Mesothelial cell of epicardium (in vitro differentiated cells): ENCODE data around the gene ITGA6. TPM values are rescaled to one million over a fixed set of nuclear protein-coding genes. Genes with fewer than 3 reads are reported as not detected.

ENCODE experiments used
- DNase-seq, 2 experiments: peaks; one replicate each; pipeline ENCODE4 v3.0.0; 2021; ENCODE audit warnings: low spot score in 2 of 2; ENCODE audit not compliant: unreplicated experiment in 2 of 2
- H3K27ac Mint-ChIP-seq: 2 replicates; pipeline ENCODE4 v1.8.0; 2021; ENCODE audit warnings: mixed read lengths
- H3K27me3 Mint-ChIP-seq: 2 replicates; pipeline ENCODE4 v1.8.0; 2021; ENCODE audit warnings: low read depth, mixed read lengths
- H3K36me3 Mint-ChIP-seq: 2 replicates; pipeline ENCODE4 v1.8.0; 2021; ENCODE audit warnings: mixed read lengths
- H3K4me1 Mint-ChIP-seq: 2 replicates; pipeline ENCODE4 v1.8.0; 2021; ENCODE audit warnings: mixed read lengths
- H3K4me3 Mint-ChIP-seq: 2 replicates; pipeline ENCODE4 v1.8.0; 2021; ENCODE audit warnings: mild to moderate bottlenecking, moderate library complexity, mixed read lengths
- H3K9me3 Mint-ChIP-seq: 2 replicates; pipeline ENCODE4 v1.8.0; 2021; ENCODE audit warnings: mixed read lengths
- total RNA-seq: library from RNA; stranded (reverse); gene quantifications from 3 replicates; pipeline ENCODE4 v1.2.1, GENCODE V29; 2021
- TF ChIP-seq, protein P1 (sequence below): fragments of 200-600 bp; sonication (generic); IDR thresholded peaks from one replicate; pipeline ENCODE4 v1.5.0; 2021; ENCODE audit warnings: antibody characterized with exemption; ENCODE audit not compliant: unreplicated experiment

The ITGA6 gene
- total RNA-seq, 1 donor from 2014 or later: 40.5 TPM

DNA sequence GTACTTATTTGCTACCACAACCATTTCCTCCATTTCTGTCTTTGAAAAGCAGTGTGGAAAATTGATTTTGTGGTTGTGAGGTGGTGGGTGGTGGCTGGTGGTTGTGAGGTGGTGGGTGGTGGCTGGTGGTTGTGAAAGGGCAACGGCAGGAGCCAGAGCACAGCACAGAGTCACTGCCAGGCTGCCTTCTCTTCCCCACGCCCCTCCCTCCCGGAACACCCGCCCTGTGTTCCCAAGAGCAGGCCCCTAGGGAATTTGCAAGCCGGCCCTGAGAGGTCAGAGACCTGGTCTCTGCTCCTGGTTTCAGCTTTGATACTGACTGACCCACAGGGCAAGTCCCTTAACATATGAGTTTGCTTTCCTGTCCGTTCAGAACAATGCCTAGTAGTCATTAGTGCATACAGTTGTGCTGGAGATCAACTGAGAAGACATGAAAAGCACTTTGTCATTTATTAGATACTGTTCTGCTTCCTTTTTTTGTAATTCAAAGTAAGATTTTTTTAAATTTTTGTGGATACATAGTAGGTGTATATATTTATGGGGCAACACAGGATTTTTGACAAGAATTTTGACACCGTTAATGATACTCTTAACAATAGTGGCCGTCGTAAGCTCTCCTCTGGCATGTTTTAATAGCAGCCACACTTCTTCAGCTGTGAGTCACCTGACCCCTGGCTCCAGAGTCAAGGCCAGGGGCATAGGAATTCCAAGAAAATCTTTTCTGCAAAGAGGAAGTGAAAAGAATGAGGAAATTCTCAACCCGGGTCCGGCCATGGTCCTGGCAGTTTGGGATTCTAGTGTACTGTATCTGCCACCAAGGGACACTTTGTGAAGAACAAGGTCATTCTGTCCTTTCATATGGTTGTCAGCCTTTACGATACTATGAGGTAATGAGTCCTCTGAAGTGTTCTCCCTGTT, 53.2 kb downstream of the ITGA6 start:
- TF ChIP-seq, protein P1, sequence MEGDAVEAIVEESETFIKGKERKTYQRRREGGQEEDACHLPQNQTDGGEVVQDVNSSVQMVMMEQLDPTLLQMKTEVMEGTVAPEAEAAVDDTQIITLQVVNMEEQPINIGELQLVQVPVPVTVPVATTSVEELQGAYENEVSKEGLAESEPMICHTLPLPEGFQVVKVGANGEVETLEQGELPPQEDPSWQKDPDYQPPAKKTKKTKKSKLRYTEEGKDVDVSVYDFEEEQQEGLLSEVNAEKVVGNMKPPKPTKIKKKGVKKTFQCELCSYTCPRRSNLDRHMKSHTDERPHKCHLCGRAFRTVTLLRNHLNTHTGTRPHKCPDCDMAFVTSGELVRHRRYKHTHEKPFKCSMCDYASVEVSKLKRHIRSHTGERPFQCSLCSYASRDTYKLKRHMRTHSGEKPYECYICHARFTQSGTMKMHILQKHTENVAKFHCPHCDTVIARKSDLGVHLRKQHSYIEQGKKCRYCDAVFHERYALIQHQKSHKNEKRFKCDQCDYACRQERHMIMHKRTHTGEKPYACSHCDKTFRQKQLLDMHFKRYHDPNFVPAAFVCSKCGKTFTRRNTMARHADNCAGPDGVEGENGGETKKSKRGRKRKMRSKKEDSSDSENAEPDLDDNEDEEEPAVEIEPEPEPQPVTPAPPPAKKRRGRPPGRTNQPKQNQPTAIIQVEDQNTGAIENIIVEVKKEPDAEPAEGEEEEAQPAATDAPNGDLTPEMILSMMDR: no peak
- DNase-seq: no peak
- Mint-ChIP-seq H3K27me3 (no peaks in the 10 kb centered on the region), H3K9me3 (no peaks in the 10 kb centered on the region), H3K4me1 (peaks cover 6% of the 10 kb centered on the region), H3K27ac (no peak overlapping the region), H3K4me3 (no peak overlapping the region), H3K36me3 (peaks cover 10% of the 10 kb centered on the region)

DNA sequence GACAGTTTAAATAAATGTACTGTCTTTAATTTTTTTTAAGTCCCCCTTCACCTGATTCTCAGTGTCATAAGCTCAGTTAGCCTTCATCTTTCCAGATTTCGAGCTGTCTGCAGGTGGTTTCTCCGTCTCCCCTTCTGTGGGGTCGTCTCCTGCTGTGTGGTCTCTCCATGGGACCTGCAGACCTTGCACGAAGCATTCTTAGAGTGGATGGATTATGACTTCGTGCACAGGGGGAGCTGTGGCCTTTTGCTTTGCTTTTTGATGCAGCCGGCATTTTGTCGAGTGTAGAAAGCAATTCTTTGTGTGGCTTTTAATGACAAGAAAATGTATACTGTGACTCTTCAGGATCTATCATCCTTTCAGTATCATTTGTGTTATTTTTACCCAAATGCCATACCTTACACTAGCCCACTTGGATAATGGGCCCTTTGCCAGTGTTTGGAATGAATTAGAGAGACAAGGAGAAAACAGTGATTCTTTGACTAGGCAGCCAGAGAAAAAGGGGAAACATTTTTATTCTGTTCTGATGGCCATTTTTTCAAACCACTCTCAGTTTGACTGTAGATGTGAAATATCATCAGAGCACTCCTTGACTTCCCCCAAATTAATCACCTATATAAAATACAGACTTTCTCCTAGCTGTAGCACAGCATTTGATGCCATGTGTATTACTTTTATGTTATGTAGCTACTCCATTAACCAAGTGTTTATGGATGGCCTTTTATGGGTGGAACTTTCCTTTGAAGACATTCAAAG, 54.3 kb downstream of the ITGA6 start:
- Mint-ChIP-seq H3K27me3 (no peaks in the 10 kb centered on the region), H3K36me3 (peaks cover 10% of the 10 kb centered on the region), H3K9me3 (no peaks in the 10 kb centered on the region), H3K4me3 (no peak overlapping the region), H3K27ac (no peak overlapping the region), H3K4me1 (peaks cover 6% of the 10 kb centered on the region)
- no peak for DNase-seq
- TF ChIP-seq, protein P1: no peak

DNA sequence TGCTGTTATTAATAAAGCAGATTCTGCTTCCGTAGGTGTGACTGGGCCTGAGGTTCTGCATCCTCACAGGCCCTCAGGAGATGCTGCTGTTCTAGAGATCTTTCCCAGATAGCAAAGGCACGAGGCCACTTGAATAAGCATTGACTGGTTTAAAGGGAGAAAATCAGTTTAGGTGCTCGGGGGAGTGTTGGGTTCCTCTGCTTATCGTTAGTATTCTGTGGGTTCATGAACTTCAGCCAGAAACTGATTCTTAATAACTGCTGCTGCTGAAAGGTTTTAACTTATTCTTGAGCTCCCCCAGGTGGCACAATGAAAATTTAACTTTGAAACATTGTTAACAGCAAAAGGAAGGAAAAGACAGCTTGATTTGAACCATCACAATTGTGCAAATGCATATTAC, 56.9 kb downstream of the ITGA6 start:
- Mint-ChIP-seq H3K36me3 (peaks cover 11% of the 10 kb centered on the region), H3K4me1 (peaks cover 6% of the 10 kb centered on the region), H3K9me3 (no peaks in the 10 kb centered on the region)

DNA sequence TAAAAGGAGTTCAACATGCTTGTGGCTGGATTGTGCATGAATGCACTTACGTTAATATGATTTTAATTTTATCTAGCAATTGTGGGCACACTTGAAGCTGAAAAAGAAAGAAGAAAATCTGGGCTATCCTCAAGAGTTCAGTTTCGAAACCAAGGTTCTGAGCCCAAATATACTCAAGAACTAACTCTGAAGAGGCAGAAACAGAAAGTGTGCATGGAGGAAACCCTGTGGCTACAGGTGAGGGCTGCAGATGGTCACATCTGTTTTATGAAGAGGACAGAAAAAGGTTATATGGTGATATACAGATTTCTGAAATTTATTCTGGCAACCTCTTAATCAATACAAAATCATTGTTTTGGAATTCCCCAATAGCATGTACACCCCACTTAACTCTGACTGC, 57.3 kb downstream of the ITGA6 start:
- H3K27ac Mint-ChIP-seq: no peak overlapping the region
- no peak for DNase-seq
- H3K4me3 Mint-ChIP-seq: no peak overlapping the region
- no peaks in the 10 kb centered on the region for H3K27me3 Mint-ChIP-seq
- TF ChIP-seq, protein P1: no peak
- peaks cover 6% of the 10 kb centered on the region for H3K4me1 Mint-ChIP-seq
- H3K9me3 Mint-ChIP-seq: no peaks in the 10 kb centered on the region
- peaks cover 8% of the 10 kb centered on the region for H3K36me3 Mint-ChIP-seq

More for the DNA sequence above, 56.9 kb downstream of the ITGA6 start:
- Mint-ChIP-seq H3K27me3 (no peaks in the 10 kb centered on the region), H3K27ac (no peak overlapping the region), H3K4me3 (no peak overlapping the region)
- TF ChIP-seq, protein P1: no peak
- DNase-seq: no peak

DNA sequence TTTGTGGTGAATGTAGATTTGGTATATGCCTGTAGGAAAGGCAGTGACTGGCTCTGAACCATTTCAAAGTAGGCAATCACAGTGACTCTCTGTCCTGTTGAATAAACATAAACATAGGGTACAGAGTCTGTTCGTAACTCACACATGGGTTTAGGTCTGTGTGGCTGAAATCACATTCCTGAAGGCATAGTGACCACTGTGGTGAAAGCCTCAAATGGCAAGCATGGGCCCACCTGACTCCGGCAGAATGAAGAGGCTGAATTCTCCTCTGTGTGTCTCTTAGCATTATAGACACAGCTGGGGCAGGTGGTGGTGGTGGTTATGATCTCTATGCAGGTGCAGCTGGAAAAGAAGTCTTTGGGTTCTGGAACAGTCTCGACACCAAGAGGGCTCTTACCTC, 61.2 kb downstream of the ITGA6 start:
- H3K9me3 Mint-ChIP-seq: no peaks in the 10 kb centered on the region
- H3K27ac Mint-ChIP-seq: no peak overlapping the region
- DNase-seq: no peak
- peaks cover 14% of the 10 kb centered on the region for H3K36me3 Mint-ChIP-seq
- no peak overlapping the region for H3K4me3 Mint-ChIP-seq
- TF ChIP-seq, protein P1: no peak
- peaks cover 5% of the 10 kb centered on the region for H3K4me1 Mint-ChIP-seq
- H3K27me3 Mint-ChIP-seq: no peaks in the 10 kb centered on the region
